ENCODE results near the gene NTMT1. TPM values are rescaled to one million over a fixed set of nuclear protein-coding genes. Genes with fewer than 3 reads are reported as not detected.

NTMT1 gene
- polyA plus RNA-seq, 2 of the 4 experiments (the other 2 are of a cell fraction) = 49.4 to 92.2 TPM

- peak overlapping the region; percentile 91; the same call in 2 of the 3 replicates for H3K4me2 ChIP-seq
- no peak overlapping the region for H3K4me3 ChIP-seq
- TF ChIP-seq PBX3 (IDR thresholded peaks at IDR 0.05) (0 out of 2 replicates have a peak, but pooled peaks have one; percentile 10), CHD4 (IDR thresholded peaks at IDR 0.05; ENCODE audit: borderline replicate concordance) (no peak), MAZ (IDR thresholded peaks at IDR 0.05; ENCODE audit: borderline replicate concordance, low read depth, low read length) (no peak), RAD21 (conservative IDR thresholded peaks at IDR 0.05 in 1 of 2, IDR thresholded peaks at IDR 0.05 in 1 of 2) (no peak), HES2 (IDR thresholded peaks at IDR 0.05) (no peak)
- TF ChIP-seq, protein P1, sequence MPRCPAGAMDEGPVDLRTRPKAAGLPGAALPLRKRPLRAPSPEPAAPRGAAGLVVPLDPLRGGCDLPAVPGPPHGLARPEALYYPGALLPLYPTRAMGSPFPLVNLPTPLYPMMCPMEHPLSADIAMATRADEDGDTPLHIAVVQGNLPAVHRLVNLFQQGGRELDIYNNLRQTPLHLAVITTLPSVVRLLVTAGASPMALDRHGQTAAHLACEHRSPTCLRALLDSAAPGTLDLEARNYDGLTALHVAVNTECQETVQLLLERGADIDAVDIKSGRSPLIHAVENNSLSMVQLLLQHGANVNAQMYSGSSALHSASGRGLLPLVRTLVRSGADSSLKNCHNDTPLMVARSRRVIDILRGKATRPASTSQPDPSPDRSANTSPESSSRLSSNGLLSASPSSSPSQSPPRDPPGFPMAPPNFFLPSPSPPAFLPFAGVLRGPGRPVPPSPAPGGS (IDR thresholded peaks at IDR 0.05) = no peak
- FAIRE-seq (no peak), ATAC-seq (no peak), DNase-seq (ENCODE audit: low read depth in 1 of 2, low spot score in 1 of 2) (no peak)
- CTCF ChIA-PET = interaction anchor here (1.0 to 26.2 kb wide), 11 partner anchors 12 to 506 kb away, joined by 3 to 947 read pairs (median 16); partner anchors contain the start of genes C9orf50 and NTMT1
- POLR2A ChIA-PET = interaction anchor here (1.0 to 1.7 kb wide), 3 partner anchors 14 to 500 kb away, joined by 3 to 5 read pairs (median 3); partner anchors contain the start of gene NTMT1
- H3K9me3 ChIP-seq = no peaks in the 10 kb centered on the region
- H3K4me1 ChIP-seq = peaks cover 18% of the 10 kb centered on the region
- no peak overlapping the region for H3K27ac ChIP-seq
- 92% methylated on average over 12 of the region's 12 CpGs for WGBS (ENCODE audit: missing lambda C conversion rate)
Measured at GRCh38 chr9:129639756-129640085, 13.8 kb downstream of the NTMT1 start.

DNA sequence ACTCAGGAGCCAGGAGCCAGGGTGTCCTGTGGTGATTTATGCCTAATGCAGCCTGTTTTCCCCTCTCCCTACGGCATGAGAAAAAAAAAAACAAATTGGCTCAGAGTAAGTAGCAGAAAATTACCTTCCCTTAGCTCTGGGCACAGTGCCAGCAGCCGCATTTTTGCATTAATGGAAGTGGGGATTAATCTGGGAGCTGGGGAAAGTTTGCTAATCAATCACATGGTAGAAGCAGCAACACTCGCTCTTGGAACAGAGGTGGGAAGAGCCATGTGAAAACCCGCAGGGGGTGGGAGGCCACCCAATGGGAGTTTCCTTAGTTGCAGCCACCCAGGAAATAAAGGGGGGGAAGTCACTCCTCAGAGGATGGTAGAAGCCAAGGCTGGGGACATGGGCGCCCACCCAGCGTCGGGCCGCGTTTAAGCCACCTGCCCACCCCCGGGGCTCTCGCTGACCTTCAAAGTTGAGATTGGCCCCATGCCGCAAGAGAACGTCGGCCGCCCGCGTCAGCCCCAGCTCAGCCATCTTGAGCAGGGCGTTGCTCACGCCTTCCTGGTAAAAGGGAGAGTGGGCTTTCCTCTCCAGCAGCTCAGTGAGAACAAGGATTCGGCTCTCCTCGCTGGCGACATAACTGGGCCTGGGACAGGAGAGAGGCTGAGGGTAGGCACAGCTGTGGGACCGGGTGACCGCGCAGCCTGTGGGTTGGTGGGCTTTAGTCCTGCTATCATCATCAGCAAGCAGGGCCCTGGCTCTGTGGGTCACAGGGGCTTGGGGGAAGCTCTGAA, 14.3 kb downstream of the NTMT1 start:
- Histone ChIP-seq H3K9me3 (no peaks in the 10 kb centered on the region), H3K4me1 (peaks cover 18% of the 10 kb centered on the region), H3K4me3 (peak overlapping the region; percentile 87), H3K4me2 (peak overlapping the region; percentile 91), H3K27ac (0 out of 6 replicates have a peak overlapping the region, but pooled peaks of 1 of the 2 experiments have one; percentile 15)
- ChIA-PET POLR2A (interaction anchor here (1.0 to 1.7 kb wide), 3 partner anchors 14 to 500 kb away, joined by 3 to 5 read pairs (median 3); partner anchors contain the start of gene NTMT1), CTCF (interaction anchor here (1.0 to 26.2 kb wide), 14 partner anchors 12 to 507 kb away, joined by 3 to 947 read pairs (median 12); partner anchors contain the start of genes NTMT1, PTGES and TOR1B)
- DNase-seq (ENCODE audit: low read depth in 1 of 2, low spot score in 1 of 2) (no peak), FAIRE-seq (no peak), ATAC-seq (no peak)
- TF ChIP-seq, protein P1 (IDR thresholded peaks at IDR 0.05) = no peak
- TF ChIP-seq TFCP2L1 (CRISPR knock-in tag; IDR thresholded peaks at IDR 0.05) = no peak
- TF ChIP-seq EHMT2 (IDR thresholded peaks at IDR 0.05; ENCODE audit: low read depth) = no peak
- TF ChIP-seq FOXS1 (CRISPR knock-in tag; IDR thresholded peaks at IDR 0.05) = no peak
- TF ChIP-seq, protein P2, sequence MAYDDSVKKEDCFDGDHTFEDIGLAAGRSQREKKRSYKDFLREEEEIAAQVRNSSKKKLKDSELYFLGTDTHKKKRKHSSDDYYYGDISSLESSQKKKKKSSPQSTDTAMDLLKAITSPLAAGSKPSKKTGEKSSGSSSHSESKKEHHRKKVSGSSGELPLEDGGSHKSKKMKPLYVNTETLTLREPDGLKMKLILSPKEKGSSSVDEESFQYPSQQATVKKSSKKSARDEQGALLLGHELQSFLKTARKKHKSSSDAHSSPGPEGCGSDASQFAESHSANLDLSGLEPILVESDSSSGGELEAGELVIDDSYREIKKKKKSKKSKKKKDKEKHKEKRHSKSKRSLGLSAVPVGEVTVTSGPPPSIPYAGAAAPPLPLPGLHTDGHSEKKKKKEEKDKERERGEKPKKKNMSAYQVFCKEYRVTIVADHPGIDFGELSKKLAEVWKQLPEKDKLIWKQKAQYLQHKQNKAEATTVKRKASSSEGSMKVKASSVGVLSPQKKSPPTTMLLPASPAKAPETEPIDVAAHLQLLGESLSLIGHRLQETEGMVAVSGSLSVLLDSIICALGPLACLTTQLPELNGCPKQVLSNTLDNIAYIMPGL (CRISPR knock-in tag; IDR thresholded peaks at IDR 0.05; ENCODE audit: borderline replicate concordance) = no peak
- TF ChIP-seq SREBF2 (IDR thresholded peaks at IDR 0.05) = no peak
- TF ChIP-seq RARB (CRISPR knock-in tag; IDR thresholded peaks at IDR 0.05) = no peak
- TF ChIP-seq KDM5A (IDR thresholded peaks at IDR 0.05) = no peak
- no peak for TF ChIP-seq HEYL (CRISPR knock-in tag; IDR thresholded peaks at IDR 0.05)
- no peak for TF ChIP-seq E2F6 (IDR thresholded peaks at IDR 0.05; ENCODE audit: borderline replicate concordance, low read depth)
- no peak for TF ChIP-seq PBX3 (IDR thresholded peaks at IDR 0.05)
- no peak for TF ChIP-seq HOXA7 (CRISPR knock-in tag; IDR thresholded peaks at IDR 0.05)
- no peak for TF ChIP-seq PHF8 (IDR thresholded peaks at IDR 0.05; ENCODE audit: borderline replicate concordance, low read depth)
- TF ChIP-seq CEBPB (IDR thresholded peaks at IDR 0.05) = no peak
- TF ChIP-seq KDM1A (IDR thresholded peaks at IDR 0.05; ENCODE audit: low read depth) = no peak
- TF ChIP-seq ZC3H11A (IDR thresholded peaks at IDR 0.05) = no peak
- TF ChIP-seq JUNB (IDR thresholded peaks at IDR 0.05) = no peak
- TF ChIP-seq NR3C1 (IDR thresholded peaks at IDR 0.05) = no peak
- no peak for TF ChIP-seq HOXB5 (CRISPR knock-in tag; IDR thresholded peaks at IDR 0.05)
- WGBS (ENCODE audit: missing lambda C conversion rate) = 80% methylated on average over 18 of the region's 25 CpGs

Measured in A549 (cell line).